HG02610 (cell line): ENCODE results near the gene GNAO1.

Experiments
- ATAC-seq: cut with Tn5 transposase; IDR thresholded peaks from one replicate; pipeline ENCODE4 v1.9.1; 2021; ENCODE audit warnings: mild to moderate bottlenecking, moderate library complexity; ENCODE audit not compliant: unreplicated experiment

The GNAO1 gene

GRCh38 chr16:56328276-56329022 is 137.2 kb downstream of the GNAO1 start:
- ATAC-seq, result no peak

GRCh38 chr16:56329887-56330286 is 138.6 kb downstream of the GNAO1 start:
- no peak for ATAC-seq

- no peak for ATAC-seq
Observed at GRCh38 chr16:56330476-56330875, 139.2 kb downstream of the GNAO1 start.

GRCh38 chr16:56331399-56331798 is 140.1 kb downstream of the GNAO1 start:
- no peak for ATAC-seq

- ATAC-seq, result no peak
Observed at GRCh38 chr16:56331915-56332314, 140.6 kb downstream of the GNAO1 start.

- ATAC-seq, result no peak
Observed at GRCh38 chr16:56332464-56333079, 141.3 kb downstream of the GNAO1 start.

- ATAC-seq, result no peak
Observed at GRCh38 chr16:56334761-56335160, 143.5 kb downstream of the GNAO1 start.

- ATAC-seq, result no peak
Observed at GRCh38 chr16:56336071-56336688, 144.9 kb downstream of the GNAO1 start.

- ATAC-seq, result no peak
Observed at GRCh38 chr16:56336711-56337110, 145.4 kb downstream of the GNAO1 start.

- no peak for ATAC-seq
Observed at GRCh38 chr16:56337131-56337857, 146.0 kb downstream of the GNAO1 start.

GRCh38 chr16:56337858-56338325 is 146.6 kb downstream of the GNAO1 start:
- ATAC-seq, result no peak

GRCh38 chr16:56338566-56339318 is 147.5 kb downstream of the GNAO1 start:
- no peak for ATAC-seq

- ATAC-seq, result no peak
Observed at GRCh38 chr16:56339431-56340195, 148.3 kb downstream of the GNAO1 start.

GRCh38 chr16:56340416-56340815 is 149.1 kb downstream of the GNAO1 start:
- no peak for ATAC-seq

- ATAC-seq, result no peak
Observed at GRCh38 chr16:56340864-56341365, 149.6 kb downstream of the GNAO1 start.

- ATAC-seq, result no peak
Observed at GRCh38 chr16:56341656-56342399, 150.5 kb downstream of the GNAO1 start.

GRCh38 chr16:56343661-56344517 is 152.6 kb downstream of the GNAO1 start:
- ATAC-seq, result no peak
